Mononuclear cell (primary cell): ENCODE measurements around the gene USF2. TPM values are rescaled to one million over a fixed set of nuclear protein-coding genes. Genes with fewer than 3 reads are reported as not detected.

ENCODE experiments used
- H3K27me3 ChIP-seq: 2 replicates; pipeline ENCODE4 v1.6.0; 2011; ENCODE audit warnings: low read length, control low read depth; ENCODE audit not compliant: insufficient read depth
- H3K4me1 ChIP-seq: 2 replicates; pipeline ENCODE4 v1.5.1; 2011; ENCODE audit warnings: mild to moderate bottlenecking, low read length, control low read depth; ENCODE audit not compliant: insufficient read depth
- H3K4me3 ChIP-seq: 2 replicates; pipeline ENCODE4 v1.5.1; 2011; ENCODE audit warnings: mild to moderate bottlenecking, low read length, moderate library complexity
- H3K9me3 ChIP-seq: 2 replicates; pipeline ENCODE4 v1.5.1; 2011; ENCODE audit warnings: low read depth, mild to moderate bottlenecking, control low read depth, low read length
- total RNA-seq: library from RNA; depleted of rRNA; stranded (reverse); fragments of >200 nt; gene quantifications from one replicate; pipeline ENCODE4 v1.2.3, GENCODE V29; 2012

USF2 gene
- total RNA-seq, 1 donor = 117 TPM

- peak overlapping the region; percentile 86 for H3K4me3 ChIP-seq
- H3K9me3 ChIP-seq = no peaks in the 10 kb centered on the region
- no peaks in the 10 kb centered on the region for H3K27me3 ChIP-seq
- H3K4me1 ChIP-seq = peaks cover 59% of the 10 kb centered on the region
Measured at GRCh38 chr19:35267353-35267817, 1.4 kb upstream of the USF2 start.

DNA sequence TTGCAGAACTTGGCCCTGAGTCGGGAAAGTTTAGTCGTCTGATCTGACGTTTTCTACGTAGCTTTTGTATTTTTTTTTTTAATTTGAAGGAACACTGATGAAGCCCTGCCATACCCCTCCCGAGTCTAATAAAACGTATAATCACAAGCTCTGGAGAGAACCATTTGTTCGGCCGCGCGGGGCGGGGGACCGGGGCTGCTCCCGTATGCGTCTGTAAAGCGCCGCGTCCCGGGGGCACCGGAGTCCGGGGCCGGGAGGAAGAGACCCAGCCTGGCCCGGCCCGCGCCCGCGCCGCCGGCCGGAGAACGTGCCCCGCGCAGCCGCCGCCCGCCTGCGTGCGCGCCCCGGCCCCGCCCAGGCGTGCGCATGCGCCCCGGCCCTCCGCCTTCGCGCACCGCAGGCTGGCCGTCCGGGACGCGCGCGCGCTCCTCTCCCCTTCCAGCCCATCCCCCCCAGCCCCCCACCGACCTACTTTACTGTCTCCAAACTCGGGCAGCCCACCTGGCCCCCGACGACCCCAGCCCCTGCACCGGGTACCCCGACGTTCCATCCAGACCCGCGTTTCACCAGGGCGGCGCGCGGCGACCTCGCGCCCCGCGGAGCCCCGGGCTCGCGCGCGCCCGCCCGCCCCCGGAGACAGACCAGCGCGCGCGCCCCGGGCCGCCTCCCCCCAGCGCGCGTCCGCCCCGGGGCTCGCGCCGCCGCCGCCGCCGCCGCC lies 785 bp upstream of the USF2 start:
- H3K9me3 ChIP-seq = no peaks in the 10 kb centered on the region
- peak overlapping the region; percentile 86 for H3K4me3 ChIP-seq
- peaks cover 65% of the 10 kb centered on the region for H3K4me1 ChIP-seq
- no peaks in the 10 kb centered on the region for H3K27me3 ChIP-seq

- no peaks in the 10 kb centered on the region for H3K27me3 ChIP-seq
- H3K9me3 ChIP-seq = no peaks in the 10 kb centered on the region
- H3K4me1 ChIP-seq = peaks cover 64% of the 10 kb centered on the region
- H3K4me3 ChIP-seq = peak overlapping the region; percentile 54
Measured at GRCh38 chr19:35269438-35270117, 816 bp downstream of the USF2 start.

GRCh38 chr19:35270381-35270811 lies 1.6 kb downstream of the USF2 start:
- no peaks in the 10 kb centered on the region for H3K27me3 ChIP-seq
- H3K4me1 ChIP-seq = peaks cover 56% of the 10 kb centered on the region
- no peaks in the 10 kb centered on the region for H3K9me3 ChIP-seq
- no peak overlapping the region for H3K4me3 ChIP-seq

- H3K4me3 ChIP-seq = no peak overlapping the region
- no peaks in the 10 kb centered on the region for H3K27me3 ChIP-seq
- H3K4me1 ChIP-seq = peaks cover 44% of the 10 kb centered on the region
- no peaks in the 10 kb centered on the region for H3K9me3 ChIP-seq
Measured at GRCh38 chr19:35271546-35271945, 2.8 kb downstream of the USF2 start.

DNA sequence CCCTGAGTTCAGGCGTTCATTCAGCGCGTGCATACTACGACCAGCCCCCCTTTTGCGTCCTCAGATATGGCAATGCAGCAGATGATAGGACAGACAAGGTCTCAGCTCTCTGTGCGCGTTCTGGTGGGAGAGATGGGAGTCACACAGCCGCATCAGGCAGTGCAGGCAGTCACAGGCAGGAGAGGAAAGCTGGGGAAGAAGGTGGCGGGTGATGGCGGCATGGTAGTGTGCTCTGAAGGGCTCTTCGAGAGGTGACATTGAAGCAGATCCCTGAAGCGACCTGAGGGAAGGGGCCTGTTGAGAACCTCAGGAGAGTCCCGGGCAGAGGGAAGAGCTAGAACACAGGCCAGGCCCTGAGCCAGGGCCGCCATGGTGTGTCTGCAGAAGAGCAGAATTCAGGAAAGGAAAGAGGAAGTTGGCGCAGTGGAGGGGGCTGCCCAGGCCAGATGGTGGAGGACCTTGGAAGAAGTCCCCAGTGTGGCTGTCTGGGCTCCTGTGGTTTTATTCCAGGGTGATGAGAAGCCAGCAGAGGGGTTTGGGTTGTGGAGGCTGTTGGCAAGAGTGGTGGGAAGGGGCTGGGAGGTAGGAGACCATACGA lies 3.5 kb downstream of the USF2 start:
- H3K9me3 ChIP-seq = no peaks in the 10 kb centered on the region
- H3K4me1 ChIP-seq = peaks cover 37% of the 10 kb centered on the region
- no peaks in the 10 kb centered on the region for H3K27me3 ChIP-seq
- H3K4me3 ChIP-seq = no peak overlapping the region

GRCh38 chr19:35272954-35273649 lies 4.3 kb downstream of the USF2 start:
- H3K4me3 ChIP-seq = no peak overlapping the region
- peaks cover 33% of the 10 kb centered on the region for H3K4me1 ChIP-seq
- no peaks in the 10 kb centered on the region for H3K27me3 ChIP-seq

GRCh38 chr19:35273686-35274259 lies 5.0 kb downstream of the USF2 start:
- Histone ChIP-seq H3K4me3 (no peak overlapping the region), H3K9me3 (no peaks in the 10 kb centered on the region)

More at GRCh38 chr19:35272954-35273649, 4.3 kb downstream of the USF2 start:
- H3K9me3 ChIP-seq = no peaks in the 10 kb centered on the region

DNA sequence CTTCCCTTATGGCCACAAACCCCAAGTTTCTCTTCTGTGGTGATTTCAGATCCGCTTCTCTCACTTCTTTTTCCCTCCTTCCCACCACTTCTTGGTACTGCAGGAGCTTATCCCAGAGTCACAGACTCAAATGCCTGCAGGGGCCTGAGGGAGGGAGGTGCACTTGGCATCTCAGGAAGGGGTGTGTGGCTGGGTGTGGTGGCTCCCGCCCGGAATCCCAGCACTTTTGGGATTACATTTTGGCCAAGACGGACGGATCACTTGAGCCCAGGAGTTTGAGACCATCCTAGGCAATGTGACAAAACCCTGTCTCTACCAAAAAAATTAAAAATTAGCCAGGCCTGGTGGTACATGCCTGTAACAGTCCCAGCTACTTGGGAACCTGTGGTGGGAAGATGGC lies 5.6 kb downstream of the USF2 start:
- H3K9me3 ChIP-seq = no peaks in the 10 kb centered on the region

More at GRCh38 chr19:35273686-35274259, 5.0 kb downstream of the USF2 start:
- no peaks in the 10 kb centered on the region for H3K27me3 ChIP-seq
- peaks cover 33% of the 10 kb centered on the region for H3K4me1 ChIP-seq

DNA sequence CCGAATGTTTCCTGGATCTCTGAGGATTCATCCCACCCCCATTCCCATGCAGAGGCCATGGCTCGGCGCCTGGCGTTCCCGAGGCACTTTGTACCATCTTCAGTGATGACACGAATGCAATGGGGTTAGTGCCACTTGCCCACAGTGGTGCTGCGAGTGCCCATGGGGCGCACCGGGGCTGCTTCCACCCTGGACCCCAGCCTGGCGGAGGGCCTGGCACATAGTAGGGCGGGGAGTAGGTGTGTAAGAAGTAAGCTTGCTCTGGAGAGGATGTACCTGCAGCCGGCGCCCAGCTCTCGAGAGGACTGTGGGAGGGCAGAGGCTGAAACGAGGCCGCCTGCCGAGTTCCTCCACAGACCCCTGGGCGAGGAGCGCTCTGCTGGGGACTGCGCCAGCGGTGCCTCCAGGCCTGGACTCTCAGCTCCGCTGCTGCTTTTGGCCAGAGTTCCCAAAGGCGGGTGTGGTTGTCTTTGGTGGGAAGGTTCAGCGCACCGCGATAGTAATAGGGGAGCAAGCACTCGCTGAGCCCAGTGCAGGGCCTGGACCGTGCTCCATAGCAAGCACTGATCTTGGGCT lies 8.0 kb downstream of the USF2 start:
- H3K9me3 ChIP-seq = no peaks in the 10 kb centered on the region
- H3K27me3 ChIP-seq = no peaks in the 10 kb centered on the region
- no peak overlapping the region for H3K4me3 ChIP-seq
- peaks cover 30% of the 10 kb centered on the region for H3K4me1 ChIP-seq

More for the DNA sequence above, 5.6 kb downstream of the USF2 start:
- H3K4me3 ChIP-seq = no peak overlapping the region
- H3K27me3 ChIP-seq = no peaks in the 10 kb centered on the region
- peaks cover 33% of the 10 kb centered on the region for H3K4me1 ChIP-seq

GRCh38 chr19:35278578-35279284 lies 10.0 kb downstream of the USF2 start:
- no peaks in the 10 kb centered on the region for H3K9me3 ChIP-seq
- H3K27me3 ChIP-seq = no peaks in the 10 kb centered on the region
- peaks cover 28% of the 10 kb centered on the region for H3K4me1 ChIP-seq
- no peak overlapping the region for H3K4me3 ChIP-seq

GRCh38 chr19:35279374-35279773 lies 10.6 kb downstream of the USF2 start:
- no peaks in the 10 kb centered on the region for H3K9me3 ChIP-seq
- no peaks in the 10 kb centered on the region for H3K27me3 ChIP-seq
- peaks cover 30% of the 10 kb centered on the region for H3K4me1 ChIP-seq
- H3K4me3 ChIP-seq = no peak overlapping the region

DNA sequence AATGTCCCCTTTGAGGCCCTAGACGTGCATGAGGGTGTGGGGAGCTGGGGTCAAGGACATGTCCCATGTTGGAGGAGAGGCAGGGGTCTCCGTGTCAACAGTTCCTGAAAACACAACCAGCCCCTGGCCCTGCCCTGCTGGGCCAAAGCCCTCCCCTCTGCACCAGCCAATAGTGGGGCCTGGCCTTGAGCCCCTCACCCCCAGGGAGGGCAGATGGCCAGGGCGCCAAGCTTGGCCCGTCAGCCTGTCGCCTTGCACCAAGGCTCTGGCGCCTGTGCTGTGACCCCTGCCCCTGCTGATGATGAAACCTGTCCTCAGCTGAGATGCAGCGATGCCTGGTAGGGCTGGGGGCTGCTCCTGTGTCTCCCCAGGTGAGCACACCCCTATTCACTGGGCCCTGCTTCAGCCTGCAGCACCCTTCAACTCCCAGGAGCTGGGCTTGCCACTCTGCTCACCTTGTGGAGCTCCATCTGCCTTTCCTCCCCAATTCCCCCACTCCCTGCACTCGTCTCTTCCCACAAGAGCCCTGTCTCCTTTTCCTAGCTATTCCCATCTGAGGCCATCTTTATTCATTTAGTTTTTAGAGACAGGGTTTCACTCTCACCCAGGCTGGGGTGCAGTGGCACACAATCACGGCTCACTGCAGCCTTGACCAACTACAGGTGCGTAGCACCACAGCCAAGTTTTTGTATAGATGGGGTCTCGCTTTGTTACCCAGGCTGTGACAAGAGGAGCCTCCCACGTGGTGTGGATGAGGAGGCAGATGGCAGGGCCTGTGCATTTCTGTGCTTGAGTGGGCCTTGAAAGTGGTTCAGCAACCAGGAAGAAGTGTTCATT lies 11.4 kb downstream of the USF2 start:
- no peak overlapping the region for H3K4me3 ChIP-seq
- no peaks in the 10 kb centered on the region for H3K9me3 ChIP-seq
- peaks cover 38% of the 10 kb centered on the region for H3K4me1 ChIP-seq
- H3K27me3 ChIP-seq = no peaks in the 10 kb centered on the region
